ENCODE measurements around the gene DCUN1D5. TPM values are rescaled to one million over a fixed set of nuclear protein-coding genes. Genes with fewer than 3 reads are reported as not detected.

DCUN1D5 gene
- total RNA-seq = 10 to 100 TPM; 28.6 to 32.6 TPM

GRCh38 chr11:103091801-103092524 is at the start of gene DCUN1D5:
DCUN1D5 (minus strand) TSS chr11:103092160; CDS start chr11:103091872, 288 bp downstream.
- Mint-ChIP-seq H3K27ac (peak within 1 kb of the TSS; percentile 91), H3K27me3 (peaks cover 12% of the 10 kb centered on the region), H3K4me3 (peak within 1 kb of the TSS; percentile 93), H3K9me3 (no peaks in the 10 kb centered on the region), H3K4me1 (peaks cover 28% of the 10 kb centered on the region), H3K36me3 (ENCODE audit: low read depth) (peaks cover 16% of the 10 kb centered on the region)
- peak; percentile 96 for DNase-seq
- CTCF ChIA-PET = interaction anchor here (0.9 to 3.3 kb wide), 5 partner anchors 10 to 48 kb away, joined by 3 to 35 read pairs (median 4); partner anchors contain the start of gene DYNC2H1
- POLR2A ChIA-PET = interaction anchor here (0.7 to 3.4 kb wide), 16 partner anchors 8 to 65 kb away, joined by 3 to 88 read pairs (median 3); partner anchors contain the start of gene DYNC2H1

- CTCF ChIA-PET = interaction anchor here (1.0 kb wide), 1 partner anchor 16 kb away, joined by 4 read pairs; the partner anchor contains the start of gene DYNC2H1
- H3K9me3 Mint-ChIP-seq = no peaks in the 10 kb centered on the region
- DNase-seq = no peak
- H3K4me3 Mint-ChIP-seq = no peak overlapping the region
- no peak overlapping the region for H3K27ac Mint-ChIP-seq
- no peaks in the 10 kb centered on the region for H3K27me3 Mint-ChIP-seq
- POLR2A ChIA-PET = no interaction called here
- no peaks in the 10 kb centered on the region for H3K36me3 Mint-ChIP-seq (ENCODE audit: low read depth)
- H3K4me1 Mint-ChIP-seq = no peaks in the 10 kb centered on the region
Measured at GRCh38 chr11:103125462-103125861, 33.5 kb upstream of the DCUN1D5 start.

- POLR2A ChIA-PET = no interaction called here
- no peak overlapping the region for H3K27ac Mint-ChIP-seq
- CTCF ChIA-PET = no interaction called here
- no peak overlapping the region for H3K4me3 Mint-ChIP-seq
- H3K4me1 Mint-ChIP-seq = peaks cover 6% of the 10 kb centered on the region
- no peaks in the 10 kb centered on the region for H3K27me3 Mint-ChIP-seq
- H3K36me3 Mint-ChIP-seq (ENCODE audit: low read depth) = no peaks in the 10 kb centered on the region
- H3K9me3 Mint-ChIP-seq = no peaks in the 10 kb centered on the region
- DNase-seq = no peak
Measured at GRCh38 chr11:103114836-103115235, 22.9 kb upstream of the DCUN1D5 start.

- no peaks in the 10 kb centered on the region for H3K36me3 Mint-ChIP-seq (ENCODE audit: low read depth)
- H3K4me1 Mint-ChIP-seq = peaks cover 17% of the 10 kb centered on the region
- POLR2A ChIA-PET = interaction anchor here (1.2 kb wide), 2 partner anchors 20 to 71 kb away, joined by 3 to 7 read pairs; partner anchors contain the start of gene DCUN1D5
- H3K27me3 Mint-ChIP-seq = no peaks in the 10 kb centered on the region
- H3K4me3 Mint-ChIP-seq = no peak overlapping the region
- H3K9me3 Mint-ChIP-seq = no peaks in the 10 kb centered on the region
- no peak for DNase-seq
- no peak overlapping the region for H3K27ac Mint-ChIP-seq
- CTCF ChIA-PET = no interaction called here
Measured at GRCh38 chr11:103112364-103112763, 20.4 kb upstream of the DCUN1D5 start.

GRCh38 chr11:103111400-103111799 is 19.4 kb upstream of the DCUN1D5 start:
- ChIA-PET POLR2A (interaction anchor here (0.7 to 1.2 kb wide), 2 partner anchors 20 to 72 kb away, joined by 3 to 4 read pairs; partner anchors contain the start of gene DCUN1D5), CTCF (no interaction called here)
- Mint-ChIP-seq H3K36me3 (ENCODE audit: low read depth) (no peaks in the 10 kb centered on the region), H3K4me3 (no peak overlapping the region), H3K9me3 (no peaks in the 10 kb centered on the region), H3K27me3 (no peaks in the 10 kb centered on the region), H3K27ac (no peak overlapping the region), H3K4me1 (peaks cover 17% of the 10 kb centered on the region)
- DNase-seq = no peak

GRCh38 chr11:103110391-103110790 is 18.4 kb upstream of the DCUN1D5 start:
- CTCF ChIA-PET = interaction anchor here (1.2 to 2.1 kb wide), 2 partner anchors 35 to 74 kb away, joined by 3 to 13 read pairs; no protein-coding TSS in a partner anchor
- peaks cover 2% of the 10 kb centered on the region for H3K27me3 Mint-ChIP-seq
- H3K36me3 Mint-ChIP-seq (ENCODE audit: low read depth) = no peaks in the 10 kb centered on the region
- no peaks in the 10 kb centered on the region for H3K9me3 Mint-ChIP-seq
- H3K4me1 Mint-ChIP-seq = peaks cover 17% of the 10 kb centered on the region
- no peak overlapping the region for H3K27ac Mint-ChIP-seq
- peak overlapping the region; percentile 90 for H3K4me3 Mint-ChIP-seq
- POLR2A ChIA-PET = interaction anchor here (3.8 kb wide), 1 partner anchor 19 kb away, joined by 88 read pairs; the partner anchor contains the start of gene DCUN1D5
- no peak for DNase-seq

- ChIA-PET CTCF (interaction anchor here (0.6 to 2.2 kb wide), 15 partner anchors 10 to 1999 kb away, joined by 3 to 35 read pairs (median 4); partner anchors contain the start of gene DCUN1D5), POLR2A (interaction anchor here (1.2 to 3.8 kb wide), 4 partner anchors 10 to 73 kb away, joined by 4 to 88 read pairs (median 5); partner anchors contain the start of gene DCUN1D5)
- Mint-ChIP-seq H3K36me3 (ENCODE audit: low read depth) (no peaks in the 10 kb centered on the region), H3K27ac (peak overlapping the region; percentile 71), H3K27me3 (peaks cover 2% of the 10 kb centered on the region), H3K4me1 (peaks cover 16% of the 10 kb centered on the region), H3K4me3 (peak overlapping the region; percentile 90), H3K9me3 (no peaks in the 10 kb centered on the region)
- DNase-seq = no peak
Measured at GRCh38 chr11:103109818-103110388, 17.9 kb upstream of the DCUN1D5 start.

- peaks cover 6% of the 10 kb centered on the region for H3K27me3 Mint-ChIP-seq
- H3K36me3 Mint-ChIP-seq (ENCODE audit: low read depth) = no peaks in the 10 kb centered on the region
- CTCF ChIA-PET = interaction anchor here (0.6 to 2.2 kb wide), 18 partner anchors 9 to 1999 kb away, joined by 3 to 35 read pairs (median 4); partner anchors contain the start of gene DCUN1D5
- peaks cover 14% of the 10 kb centered on the region for H3K4me1 Mint-ChIP-seq
- POLR2A ChIA-PET = interaction anchor here (1.1 to 3.8 kb wide), 5 partner anchors 9 to 73 kb away, joined by 3 to 88 read pairs (median 5); partner anchors contain the start of gene DCUN1D5
- peak within 1 kb of the TSS; percentile 90 for H3K4me3 Mint-ChIP-seq
- no peaks in the 10 kb centered on the region for H3K9me3 Mint-ChIP-seq
- peak within 1 kb of the TSS; percentile 71 for H3K27ac Mint-ChIP-seq
- peak; percentile 92 for DNase-seq
Measured at GRCh38 chr11:103108933-103109817, 17.2 kb upstream of the DCUN1D5 start, which contains the start of gene DYNC2H1. DYNC2H1 (plus strand) TSS chr11:103109426; CDS start chr11:103109575, 149 bp downstream.

GRCh38 chr11:103097279-103097678 is 5.3 kb upstream of the DCUN1D5 start:
- CTCF ChIA-PET = interaction anchor here (1.6 kb wide), 1 partner anchor 12 kb away, joined by 4 read pairs; the partner anchor contains the start of gene DYNC2H1
- POLR2A ChIA-PET = interaction anchor here (0.6 kb wide), 1 partner anchor 54 kb away, joined by 3 read pairs; no protein-coding TSS in a partner anchor

GRCh38 chr11:103091064-103091800 is 728 bp downstream of the DCUN1D5 start:
- Mint-ChIP-seq H3K27ac (peak overlapping the region; percentile 91), H3K27me3 (peaks cover 12% of the 10 kb centered on the region), H3K9me3 (no peaks in the 10 kb centered on the region), H3K4me1 (peaks cover 31% of the 10 kb centered on the region), H3K4me3 (peak overlapping the region; percentile 93), H3K36me3 (ENCODE audit: low read depth) (peaks cover 19% of the 10 kb centered on the region)
- ChIA-PET POLR2A (interaction anchor here (0.7 to 3.4 kb wide), 14 partner anchors 8 to 65 kb away, joined by 3 to 88 read pairs (median 3); partner anchors contain the start of gene DYNC2H1), CTCF (interaction anchor here (1.0 to 3.3 kb wide), 4 partner anchors 9 to 18 kb away, joined by 3 to 35 read pairs (median 10); partner anchors contain the start of gene DYNC2H1)
- peak; percentile 50 for DNase-seq

More at GRCh38 chr11:103097279-103097678, 5.3 kb upstream of the DCUN1D5 start:
- no peak for DNase-seq
- H3K9me3 Mint-ChIP-seq = no peaks in the 10 kb centered on the region
- H3K36me3 Mint-ChIP-seq (ENCODE audit: low read depth) = peaks cover 2% of the 10 kb centered on the region
- H3K27me3 Mint-ChIP-seq = peaks cover 29% of the 10 kb centered on the region
- H3K4me1 Mint-ChIP-seq = peaks cover 6% of the 10 kb centered on the region
- no peak overlapping the region for H3K27ac Mint-ChIP-seq
- no peak overlapping the region for H3K4me3 Mint-ChIP-seq

- ChIA-PET POLR2A (no interaction called here), CTCF (no interaction called here)
- Mint-ChIP-seq H3K36me3 (ENCODE audit: low read depth) (peaks cover 19% of the 10 kb centered on the region), H3K27me3 (no peaks in the 10 kb centered on the region), H3K4me3 (no peak overlapping the region), H3K4me1 (peaks cover 28% of the 10 kb centered on the region), H3K27ac (no peak overlapping the region), H3K9me3 (no peaks in the 10 kb centered on the region)
- DNase-seq = no peak
Measured at GRCh38 chr11:103086461-103086860, 5.5 kb downstream of the DCUN1D5 start.

Measured in activated CD4-positive, alpha-beta memory T cell treated with anti-CD3 and anti-CD28 coated beads, Interleukin-2, amount 10 ng/mL, durations not matched to agents 7 days and 5 days (primary cell).